ENCODE data around the gene CRY2.

Gene CRY2

DNA sequence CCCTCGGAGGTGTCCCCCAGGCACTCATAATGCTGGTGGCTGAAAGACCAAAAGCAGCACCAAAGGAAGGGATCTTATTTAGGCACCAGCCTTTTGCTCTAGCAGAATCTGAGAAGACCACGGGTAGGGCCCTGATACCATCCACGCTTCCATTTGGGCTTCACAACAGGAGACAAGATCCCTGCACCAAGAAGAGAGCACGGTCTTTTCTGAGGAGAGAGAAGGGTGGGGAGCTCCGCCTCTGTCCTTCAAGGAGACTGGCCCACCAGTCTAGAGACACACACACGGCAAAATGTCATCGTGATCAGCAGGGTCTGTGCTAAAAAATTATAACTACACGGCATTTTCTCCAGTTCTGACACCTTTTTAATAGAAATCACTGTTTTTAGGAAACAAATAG lies 84.9 kb downstream of the CRY2 start:
- DNase-seq, result no peak

Data from T-helper 2 cell (primary cell).